SK-N-SH (cell line): Measurements from ENCODE around the gene BOD1L1. TPM values are rescaled to one million over a fixed set of nuclear protein-coding genes. Genes with fewer than 3 reads are reported as not detected.

Experiments
- CTCF ChIA-PET: fragments of 300-600, 350-600 bp; formaldehyde crosslinking; extraction: SDS; loops from one replicate; lab custom pipeline; 2021; lab: Yijun Ruan, JAX
- POLR2A ChIA-PET: fragments of 350-600 bp; sonication (Branson Sonifier 250); formaldehyde crosslinking; extraction: SDS; loops from one replicate; lab custom pipeline; 2020; ENCODE audit warnings: antibody characterized with exemption, inconsistent platforms; lab: Yijun Ruan, JAX
- DNase-seq: peaks from one replicate; pipeline ENCODE4 v3.0.0; 2012
- H2AFZ ChIP-seq: fragments of 200-600 bp; sonication (generic); 2 replicates; pipeline ENCODE4 v1.8.1; 2016; ENCODE audit warnings: antibody characterized with exemption, mild to moderate bottlenecking, low read depth
- H3F3A ChIP-seq: fragments of 200-600 bp; sonication (generic); replicated peaks from 2 replicates; pipeline ENCODE3; 2016; ENCODE audit warnings: antibody characterized with exemption, mild to moderate bottlenecking; ENCODE audit not compliant: insufficient read depth
- H3K27ac ChIP-seq, 2 experiments: fragments of 200-500 bp in 1 of 2; fragments of 200-600 bp in 1 of 2; sonication (Bioruptor generic) in 1 of 2; sonication (generic), shearing (Covaris generic) in 1 of 2; 2 replicates each; pipeline versions ENCODE4 v1.5.1 to v1.6.1; 2014 to 2016; ENCODE audit warnings: low read depth in 2 of 2, inconsistent platforms in 1 of 2, low read length in 1 of 2, mild to moderate bottlenecking in 1 of 2, mixed read lengths in 1 of 2
- H3K27me3 ChIP-seq: fragments of 200-600 bp; sonication (generic), shearing (Covaris generic); 2 replicates; pipeline ENCODE4 v1.6.1; 2016; ENCODE audit warnings: mixed run types; ENCODE audit not compliant: insufficient read depth
- H3K36me3 ChIP-seq, 2 experiments: fragments of 200-500 bp in 1 of 2; fragments of 200-600 bp in 1 of 2; sonication (Bioruptor generic) in 1 of 2; sonication (generic) in 1 of 2; replicated peaks in 1 of 2; 2 replicates each; pipeline versions ENCODE3 to v1.5.1; 2014 to 2016; ENCODE audit warnings: low read length in 1 of 2, mild to moderate bottlenecking in 1 of 2; ENCODE audit not compliant: insufficient read depth in 2 of 2, control insufficient read depth in 1 of 2
- H3K4me1 ChIP-seq, 2 experiments: fragments of 200-500 bp in 1 of 2; fragments of 200-600 bp in 1 of 2; sonication (Bioruptor generic) in 1 of 2; sonication (generic), shearing (Covaris generic) in 1 of 2; 2 replicates each; pipeline versions ENCODE4 v1.5.1 to v1.6.1; 2014 to 2016; ENCODE audit warnings: low read depth in 1 of 2, low read length in 1 of 2, mixed run types in 1 of 2; ENCODE audit not compliant: insufficient read depth in 2 of 2, control insufficient read depth in 1 of 2
- H3K4me2 ChIP-seq: fragments of 200-600 bp; sonication (generic), shearing (Covaris generic); 2 replicates; pipeline ENCODE4 v1.6.1; 2017; ENCODE audit warnings: mixed run types
- H3K4me3 ChIP-seq, 2 experiments: fragments of 200-500 bp in 1 of 2; fragments of 200-600 bp in 1 of 2; sonication (Bioruptor generic) in 1 of 2; sonication (generic), shearing (Covaris generic) in 1 of 2; 2 replicates each; pipeline versions ENCODE4 v1.5.1 to v1.8.1; 2014 to 2016; ENCODE audit warnings: low read depth in 2 of 2, inconsistent platforms in 1 of 2, low read length in 1 of 2, mild to moderate bottlenecking in 1 of 2, mixed read lengths in 1 of 2, moderate library complexity in 1 of 2
- H3K79me2 ChIP-seq: fragments of 200-600 bp; sonication (generic); 2 replicates; pipeline ENCODE4 v1.8.1; 2017; ENCODE audit warnings: mild to moderate bottlenecking; ENCODE audit not compliant: insufficient read depth
- H3K9ac ChIP-seq: fragments of 200-600 bp; sonication (generic); 2 replicates; pipeline ENCODE4 v1.6.1; 2017; ENCODE audit warnings: mixed run types
- H3K9me2 ChIP-seq: fragments of 200-600 bp; sonication (generic); 2 replicates; pipeline ENCODE4 v1.6.1; 2017; ENCODE audit warnings: mixed run types
- H3K9me3 ChIP-seq: fragments of 200-600 bp; sonication (generic); 2 replicates; pipeline ENCODE4 v1.6.1; 2017; ENCODE audit warnings: mixed run types, mild to moderate bottlenecking, moderate library complexity
- H4K20me1 ChIP-seq: fragments of 200-600 bp; sonication (generic); 2 replicates; pipeline ENCODE4 v1.6.1; 2017; ENCODE audit warnings: mild to moderate bottlenecking, mixed run types; ENCODE audit not compliant: insufficient read depth
- CHD2 ChIP-seq: fragments of 150-350 bp; IDR thresholded peaks from 2 replicates; pipeline ENCODE4 v1.6.1; 2018; ENCODE audit warnings: low read length; ENCODE audit not compliant: partially characterized antibody
- ELF1 ChIP-seq: IDR thresholded peaks from 2 replicates; pipeline ENCODE4 v1.4.0; 2012
- EP300 ChIP-seq, 2 experiments: IDR thresholded peaks; 2 replicates each; pipeline versions ENCODE4 v1.4.0 to v1.6.1; 2012; ENCODE audit warnings: borderline replicate concordance in 1 of 2, low read depth in 1 of 2, low read length in 1 of 2
- EZH2phosphoT487 ChIP-seq: fragments of 200-600 bp; sonication (generic); IDR thresholded peaks from 2 replicates; pipeline ENCODE4 v1.6.1; 2017; ENCODE audit warnings: low read depth, mixed run types, mild to moderate bottlenecking, antibody characterized with exemption, moderate library complexity, borderline replicate concordance
- FOSL2 ChIP-seq: IDR thresholded peaks from 2 replicates; pipeline ENCODE4 v1.4.0; 2012; ENCODE audit warnings: low read depth, mild to moderate bottlenecking, moderate library complexity, borderline replicate concordance
- FOXJ3 ChIP-seq: sonication (generic); formaldehyde crosslinking; IDR thresholded peaks from 2 replicates; pipeline ENCODE4 v1.5.1; 2020; ENCODE audit warnings: mild to moderate bottlenecking, missing genetic modification reagents
- FOXM1 ChIP-seq: IDR thresholded peaks from 2 replicates; pipeline ENCODE4 v1.4.0; 2012; ENCODE audit warnings: low read depth, mild to moderate bottlenecking
- GABPA ChIP-seq: IDR thresholded peaks from 2 replicates; pipeline ENCODE4 v1.4.0; 2012; ENCODE audit warnings: low read depth, mild to moderate bottlenecking
- GATA2 ChIP-seq: sonication (generic); formaldehyde crosslinking; IDR thresholded peaks from 2 replicates; pipeline ENCODE4 v1.5.0; 2020; ENCODE audit warnings: mild to moderate bottlenecking, missing genetic modification reagents
- JUND ChIP-seq: IDR thresholded peaks from 2 replicates; pipeline ENCODE4 v1.4.0; 2012
- MXI1 ChIP-seq: IDR thresholded peaks from 2 replicates; pipeline ENCODE4 v1.6.1; 2012; ENCODE audit warnings: mild to moderate bottlenecking, low read depth, low read length, improper control_type of control experiment
- NFIC ChIP-seq: IDR thresholded peaks from 2 replicates; pipeline ENCODE4 v1.4.0; 2012; ENCODE audit warnings: borderline replicate concordance
- PBX3 ChIP-seq: IDR thresholded peaks from 2 replicates; pipeline ENCODE4; 2012
- POLR2AphosphoS5 ChIP-seq: IDR thresholded peaks from 2 replicates; pipeline ENCODE4 v1.6.1; 2012; ENCODE audit warnings: low read depth, low read length
- RAD21 ChIP-seq: IDR thresholded peaks from 2 replicates; pipeline ENCODE4 v1.6.1; 2012; ENCODE audit warnings: mild to moderate bottlenecking, low read length
- RCOR1 ChIP-seq: fragments of 150-350 bp; IDR thresholded peaks from 2 replicates; pipeline ENCODE4 v1.6.1; 2017; ENCODE audit warnings: antibody characterized with exemption, low read length
- REST ChIP-seq: IDR thresholded peaks from 2 replicates; pipeline ENCODE4 v1.6.1; 2012; ENCODE audit warnings: mild to moderate bottlenecking, low read depth, low read length, moderate library complexity
- RFX5 ChIP-seq: IDR thresholded peaks from 2 replicates; pipeline ENCODE4 v1.6.1; 2012; ENCODE audit warnings: mild to moderate bottlenecking, improper control_type of control experiment, low read length
- SIN3A ChIP-seq: IDR thresholded peaks from 2 replicates; pipeline ENCODE4 v1.6.1; 2012; ENCODE audit warnings: low read depth, mild to moderate bottlenecking, low read length, moderate library complexity, borderline replicate concordance
- TEAD4 ChIP-seq: IDR thresholded peaks from 2 replicates; pipeline ENCODE4 v1.4.0; 2012; ENCODE audit warnings: mild to moderate bottlenecking, borderline replicate concordance; ENCODE audit not compliant: insufficient read depth
- USF1 ChIP-seq: IDR thresholded peaks from 2 replicates; pipeline ENCODE4 v1.4.0; 2012; ENCODE audit warnings: low read depth, borderline replicate concordance
- YY1 ChIP-seq: IDR thresholded peaks from 2 replicates; pipeline ENCODE4 v1.4.0; 2012; ENCODE audit warnings: low read depth, mild to moderate bottlenecking
- WGBS: methylation state at CpG from one replicate; pipeline ENCODE4 v1.1.6; 2017; ENCODE audit warnings: low lambda C conversion rate; 5-methylcytosine and 5-hydroxymethylcytosine counted together
- polyA plus RNA-seq, 3 experiments: library from polyadenylated mRNA; depleted of rRNA; stranded (reverse); fragments of >200 nt; gene quantifications; 2 replicates each; pipeline ENCODE4 v1.2.3, GENCODE V29; 2012
- TF ChIP-seq, protein P1 (sequence below): IDR thresholded peaks from 2 replicates; pipeline ENCODE4 v1.4.0; 2012; ENCODE audit warnings: low read depth
- TF ChIP-seq, protein P2 (sequence below): fragments of 150-350 bp; IDR thresholded peaks from 2 replicates; pipeline ENCODE4 v1.6.1; 2017; ENCODE audit warnings: antibody characterized with exemption, low read length, low read depth, borderline replicate concordance

The BOD1L1 gene
- polyA plus RNA-seq (2012; rRNA removed) = 12.5 and 14.4 TPM in 2 replicates
- 14.3 and 15.5 TPM in 2 replicates for polyA plus RNA-seq (2012; cell fraction: cytosol; rRNA removed)
- 12.5 and 33.1 TPM in 2 replicates for polyA plus RNA-seq (2012; cell fraction: nucleus; rRNA removed)

- POLR2A ChIA-PET = no interaction called here
- CTCF ChIA-PET = interaction anchor here (1.0 to 2.0 kb wide), 3 partner anchors 14 to 28 kb away, joined by 4 to 7 read pairs (median 5); no protein-coding TSS in a partner anchor
- H3K79me2 ChIP-seq = peaks cover 42% of the 10 kb centered on the region
- TF ChIP-seq RFX5 (0 out of 2 replicates have a peak, but pooled peaks have one; percentile 11), RCOR1 (peak; percentile 65; the same call in 1 of the 2 replicates), CHD2 (peak; percentile 97), EP300 (IDR thresholded peaks at IDR 0.05; ENCODE audit: borderline replicate concordance in 1 of 2, low read depth in 1 of 2, low read length in 1 of 2) (peak in 1 of 2 experiments; percentile 45; a peak in 1 of 4 replicates), GABPA (peak; percentile 97), EZH2phosphoT487 (no peak), MXI1 (peak; percentile 73), PBX3 (peak; percentile 27; the same call in 1 of the 2 replicates), TEAD4 (no peak), REST (peak; percentile 69; the same call in 1 of the 2 replicates), SIN3A (peak; percentile 92; the same call in 1 of the 2 replicates), FOXJ3 (CRISPR knock-in tag) (0 out of 2 replicates have a peak, but pooled peaks have one; percentile 59), GATA2 (0 out of 2 replicates have a peak, but pooled peaks have one; percentile 21), ELF1 (peak; percentile 97), FOXM1 (no peak), POLR2AphosphoS5 (peak; percentile 93), RAD21 (peak; percentile 17; the same call in 1 of the 2 replicates), NFIC (peak; percentile 16; the same call in 1 of the 2 replicates), USF1 (0 out of 2 replicates have a peak, but pooled peaks have one; percentile 28), JUND (no peak), FOSL2 (no peak), YY1 (peak; percentile 51; the same call in 1 of the 2 replicates)
- TF ChIP-seq, protein P1, sequence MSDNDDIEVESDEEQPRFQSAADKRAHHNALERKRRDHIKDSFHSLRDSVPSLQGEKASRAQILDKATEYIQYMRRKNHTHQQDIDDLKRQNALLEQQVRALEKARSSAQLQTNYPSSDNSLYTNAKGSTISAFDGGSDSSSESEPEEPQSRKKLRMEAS = peak; percentile 83
- TF ChIP-seq, protein P2, sequence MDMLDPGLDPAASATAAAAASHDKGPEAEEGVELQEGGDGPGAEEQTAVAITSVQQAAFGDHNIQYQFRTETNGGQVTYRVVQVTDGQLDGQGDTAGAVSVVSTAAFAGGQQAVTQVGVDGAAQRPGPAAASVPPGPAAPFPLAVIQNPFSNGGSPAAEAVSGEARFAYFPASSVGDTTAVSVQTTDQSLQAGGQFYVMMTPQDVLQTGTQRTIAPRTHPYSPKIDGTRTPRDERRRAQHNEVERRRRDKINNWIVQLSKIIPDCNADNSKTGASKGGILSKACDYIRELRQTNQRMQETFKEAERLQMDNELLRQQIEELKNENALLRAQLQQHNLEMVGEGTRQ = no peak
These were observed at the start of gene BOD1L1 for GRCh38 chr4:13627606-13628311. TSS of gene BOD1L1 (minus strand) at chr4:13627725. CDS start at chr4:13627587, 138 bp downstream.

More at GRCh38 chr4:13627606-13628311, at the start of gene BOD1L1:
- peaks cover 7% of the 10 kb centered on the region for H3F3A ChIP-seq
- WGBS = 2% methylated on average over 32 of the region's 55 CpGs
- peak within 1 kb of the TSS; percentile 87 to 99 for H3K4me3 ChIP-seq
- H3K9me3 ChIP-seq = no peaks in the 10 kb centered on the region
- H3K9ac ChIP-seq = peak within 1 kb of the TSS; percentile 95
- peak within 1 kb of the TSS; percentile 92 for H3K4me2 ChIP-seq
- peak within 1 kb of the TSS; percentile 78 for H2AFZ ChIP-seq
- peaks cover 10 to 11% of the 10 kb centered on the region in 2 experiments; a peak in 3 of 4 replicates for H3K4me1 ChIP-seq
- H3K9me2 ChIP-seq = no peaks in the 10 kb centered on the region
- peaks cover 25% of the 10 kb centered on the region; the same call in 1 of the 2 replicates for H4K20me1 ChIP-seq
- peak; percentile 92 for DNase-seq
- H3K27me3 ChIP-seq = no peaks in the 10 kb centered on the region
- peak within 1 kb of the TSS; percentile 78 to 94 for H3K27ac ChIP-seq
- peaks cover 3% of the 10 kb centered on the region in 2 experiments for H3K36me3 ChIP-seq
